ENCODE data around the gene FNIP2. TPM values are rescaled to one million over a fixed set of nuclear protein-coding genes. Genes with fewer than 3 reads are reported as not detected.
"Not testable (repeated sequence)": the region's sequence is repeated elsewhere in the genome, so short reads cannot be mapped to it uniquely, and the experiment has no call there.

The FNIP2 gene
- total RNA-seq, 1 donor from 2014 or later: 15.1 TPM

GRCh38 chr4:158860856-158861255, 92.0 kb downstream of the FNIP2 start:
- intact Hi-C loops (cut with micrococcal nuclease): no loop called here

GRCh38 chr4:158861281-158861680, 92.5 kb downstream of the FNIP2 start:
- intact Hi-C loops (cut with micrococcal nuclease): no loop called here

- intact Hi-C loops (cut with micrococcal nuclease): no loop called here
Observed at GRCh38 chr4:158861766-158862165, 92.9 kb downstream of the FNIP2 start.

- intact Hi-C loops (cut with micrococcal nuclease): no loop called here
Observed at GRCh38 chr4:158863296-158863695, 94.5 kb downstream of the FNIP2 start.

GRCh38 chr4:158865520-158866177, 96.8 kb downstream of the FNIP2 start:
- intact Hi-C loops (cut with micrococcal nuclease): no loop called here

- intact Hi-C loops (cut with micrococcal nuclease): no loop called here
Observed at GRCh38 chr4:158869001-158869400, 100.2 kb downstream of the FNIP2 start.

GRCh38 chr4:158869761-158870160, 100.9 kb downstream of the FNIP2 start:
- intact Hi-C loops (cut with micrococcal nuclease): no loop called here

- intact Hi-C loops (cut with micrococcal nuclease): no loop called here
Observed at GRCh38 chr4:158870282-158870625, 101.4 kb downstream of the FNIP2 start.

- intact Hi-C loops (cut with micrococcal nuclease): no loop called here
Observed at GRCh38 chr4:158870626-158871334, 102.0 kb downstream of the FNIP2 start.

- intact Hi-C loops (cut with micrococcal nuclease): no loop called here
Observed at GRCh38 chr4:158871335-158871724, 102.5 kb downstream of the FNIP2 start.

- intact Hi-C loops (cut with micrococcal nuclease): no loop called here
Observed at GRCh38 chr4:158873795-158874401, 105.1 kb downstream of the FNIP2 start.

- intact Hi-C loops (cut with micrococcal nuclease): no loop called here
Observed at GRCh38 chr4:158875026-158875425, 106.2 kb downstream of the FNIP2 start.

- intact Hi-C loops (cut with micrococcal nuclease): no loop called here
Observed at GRCh38 chr4:158875455-158875854, 106.6 kb downstream of the FNIP2 start.

- intact Hi-C loops (cut with micrococcal nuclease): no loop called here
Observed at GRCh38 chr4:158877069-158877468, 108.2 kb downstream of the FNIP2 start.

- intact Hi-C loops (cut with micrococcal nuclease): not testable (repeated sequence)
Observed at GRCh38 chr4:158882142-158882541, 113.3 kb downstream of the FNIP2 start.

- intact Hi-C loops (cut with micrococcal nuclease): no loop called here
Observed at GRCh38 chr4:158884280-158884679, 115.5 kb downstream of the FNIP2 start.

- intact Hi-C loops (cut with micrococcal nuclease): no loop called here
Observed at GRCh38 chr4:158885564-158885963, 116.7 kb downstream of the FNIP2 start.

GRCh38 chr4:158890294-158890693, 121.5 kb downstream of the FNIP2 start:
- intact Hi-C loops (cut with micrococcal nuclease): no loop called here

- intact Hi-C loops (cut with micrococcal nuclease): no loop called here
Observed at GRCh38 chr4:158891256-158891655, 122.4 kb downstream of the FNIP2 start.

- intact Hi-C loops (cut with micrococcal nuclease): no loop called here
Observed at GRCh38 chr4:158894826-158895225, 126.0 kb downstream of the FNIP2 start.

- intact Hi-C loops (cut with micrococcal nuclease): no loop called here
Observed at GRCh38 chr4:158895797-158896576, 127.2 kb downstream of the FNIP2 start.

Measured in T-helper 2 cell treated with Interferon-gamma antibody and Interleukin-4, amounts not matched to agents 100 ng/mL and 5 ng/mL, for 36 hours (primary cell).